Effector CD4-positive, alpha-beta T cell (primary cell): ENCODE measurements around the gene RRP1.
A peak's percentile ranks its signal among the peaks of the same experiment; 100 is the strongest.

Source experiments
- DNase-seq: peaks from one replicate; pipeline ENCODE4 v3.0.0-alpha.2; 2020

Gene RRP1

DNA sequence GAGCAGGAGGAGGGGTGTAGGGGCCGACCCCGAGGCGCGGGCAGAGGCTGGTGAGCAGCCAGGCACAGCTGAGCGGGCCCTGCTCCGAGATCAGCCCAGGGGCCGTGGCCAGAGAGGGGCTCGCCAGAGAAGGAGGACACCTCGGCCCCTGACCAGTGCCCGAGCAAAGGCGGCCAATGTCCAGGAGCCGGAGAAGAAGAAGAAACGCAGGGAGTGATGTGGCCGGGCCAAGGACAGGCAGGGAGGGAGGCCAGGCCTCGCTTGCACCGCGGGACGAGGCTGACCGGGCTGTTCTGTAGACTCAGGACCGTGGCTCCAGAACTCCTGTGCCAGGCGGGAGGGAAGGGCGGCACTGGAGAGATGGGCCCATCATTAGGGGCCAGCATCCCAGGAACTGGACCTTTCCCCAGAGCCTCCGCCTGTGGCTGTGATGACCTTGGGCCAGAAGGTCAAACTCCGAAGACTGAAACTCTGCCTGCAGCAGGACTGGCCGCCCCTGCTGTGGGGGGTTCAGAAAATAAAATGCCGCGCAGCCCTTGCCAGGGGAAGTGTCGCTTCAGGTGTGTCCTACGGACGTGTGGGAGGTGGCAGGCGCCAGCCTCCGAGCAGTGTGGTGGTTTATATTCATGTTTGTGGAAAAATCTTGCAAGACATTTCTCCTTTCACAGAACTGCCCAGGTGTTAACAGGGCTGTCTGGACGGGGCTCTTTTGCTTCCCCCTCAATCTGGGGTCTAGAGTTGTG lies 14.4 kb downstream of the RRP1 start:
- DNase-seq = no peak

DNA sequence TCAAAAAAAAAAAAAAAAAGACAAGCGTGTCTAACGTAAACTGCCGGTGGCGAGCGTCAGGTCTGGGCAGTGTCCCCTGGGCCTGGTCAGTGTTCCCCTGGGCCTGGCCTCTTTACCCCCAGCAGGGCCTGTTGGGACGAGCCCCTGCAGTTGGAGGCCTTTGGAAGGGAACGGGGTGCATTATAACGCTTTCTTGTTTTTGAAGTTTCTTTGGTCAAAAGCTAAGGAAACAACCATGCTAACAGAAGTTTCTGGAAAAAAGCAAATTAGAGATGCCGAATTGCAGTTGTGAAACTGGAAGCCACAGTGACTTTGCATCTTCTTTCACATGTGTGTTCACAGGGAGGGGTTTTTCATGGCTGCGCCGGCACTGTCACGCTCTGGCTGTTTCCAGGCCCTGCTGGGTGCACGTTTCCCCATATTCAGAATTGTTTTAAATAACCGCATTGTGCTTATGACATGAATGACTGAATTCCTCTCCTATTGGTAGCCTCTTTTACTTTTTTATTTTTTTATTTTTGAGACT lies 16.0 kb downstream of the RRP1 start:
- DNase-seq = no peak

DNA sequence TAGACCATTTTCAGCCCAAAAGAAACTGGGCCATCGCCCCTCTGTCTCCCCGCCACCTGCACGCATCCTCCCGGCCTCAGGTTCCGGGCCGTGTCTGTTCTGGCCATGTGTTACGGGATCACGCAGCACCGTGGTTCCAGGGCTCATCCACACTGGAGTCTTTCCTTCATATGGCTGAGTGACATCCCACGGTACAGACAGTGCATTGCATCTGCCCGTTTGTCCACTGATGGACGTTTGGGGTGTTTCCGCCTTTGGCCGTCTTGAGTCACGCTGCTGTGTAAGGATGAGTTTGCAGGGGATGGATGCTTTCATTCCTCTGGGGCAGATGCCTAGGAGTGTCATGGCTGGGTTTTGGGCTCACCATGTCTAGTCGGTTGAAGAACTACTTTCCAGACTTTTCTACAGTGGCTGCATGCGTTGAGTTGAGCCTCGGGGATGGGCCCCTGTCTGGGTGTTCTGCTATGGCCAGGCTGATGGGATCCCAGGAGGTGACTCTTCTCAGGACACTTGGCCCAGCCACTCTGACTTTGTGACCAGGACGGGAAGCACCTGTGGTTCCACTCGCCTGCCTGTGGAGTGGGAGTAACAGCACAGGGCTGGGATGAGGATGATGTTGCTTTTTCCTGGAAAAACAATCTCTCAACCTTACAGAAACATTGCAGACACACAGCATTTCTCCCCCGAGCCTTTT lies 16.8 kb downstream of the RRP1 start:
- no peak for DNase-seq

DNA sequence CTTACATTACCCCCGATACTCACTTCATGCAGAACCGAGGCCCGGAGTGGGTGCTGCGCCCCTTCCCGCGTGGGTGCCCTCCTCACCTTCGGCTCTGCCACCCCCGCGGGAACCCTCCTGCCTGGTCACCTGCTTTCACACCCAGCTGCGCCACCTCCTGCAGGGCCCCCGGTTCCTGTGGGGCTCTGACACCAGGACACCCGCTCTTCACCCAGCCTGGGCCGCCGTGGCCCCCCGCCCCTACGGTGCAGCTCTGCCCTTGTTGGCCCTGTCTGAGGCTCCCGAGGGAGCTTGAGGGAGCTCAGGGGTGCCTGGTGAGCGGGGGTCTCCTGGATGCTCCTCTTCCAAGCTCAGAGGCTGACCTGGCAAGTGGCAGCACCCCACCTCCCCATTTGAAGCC lies 19.0 kb downstream of the RRP1 start:
- DNase-seq = no peak

DNA sequence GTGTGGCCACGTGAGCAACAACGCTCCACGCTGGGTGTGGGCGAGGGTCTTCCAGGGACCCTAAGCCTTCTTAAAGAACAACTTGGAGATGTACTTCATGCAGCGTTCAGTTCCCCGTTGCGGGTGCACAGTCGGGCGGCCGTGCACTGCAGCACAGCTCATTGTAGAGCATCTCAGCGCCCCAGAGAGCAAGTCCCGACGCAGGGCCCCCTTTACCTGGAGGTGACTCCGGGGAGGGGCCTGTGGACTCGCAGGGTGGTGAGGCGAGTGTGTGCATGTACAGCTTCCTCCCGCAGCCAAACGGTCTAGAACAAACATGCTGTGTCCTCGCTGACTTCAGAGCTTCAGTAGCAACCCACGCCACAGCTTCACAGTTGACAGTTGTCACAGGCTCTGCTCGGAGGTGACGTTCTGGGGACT lies 19.5 kb downstream of the RRP1 start:
- DNase-seq = no peak

DNA sequence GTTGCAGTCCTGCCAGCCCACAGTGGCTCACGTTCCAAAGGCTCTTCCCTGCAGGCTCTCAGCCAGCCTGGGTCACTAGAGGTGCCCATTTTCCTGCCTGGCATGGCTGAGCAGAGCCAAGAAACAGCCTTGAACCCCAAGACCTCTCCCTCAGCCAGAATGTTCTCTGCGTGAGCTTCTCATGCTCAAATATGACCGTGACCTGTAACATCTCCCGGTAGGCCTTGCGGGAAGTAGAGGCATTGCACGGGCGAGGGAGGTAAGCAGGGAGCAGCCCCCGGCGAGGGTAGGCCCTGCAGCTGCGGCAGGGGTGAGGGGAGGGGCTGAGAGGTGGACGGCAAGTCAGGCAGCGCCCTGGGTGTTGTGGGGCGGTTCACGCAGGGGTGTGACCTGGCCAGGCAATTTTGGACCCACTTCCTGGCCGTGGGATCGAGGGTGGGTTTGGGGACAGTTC lies 20.0 kb downstream of the RRP1 start:
- no peak for DNase-seq

DNA sequence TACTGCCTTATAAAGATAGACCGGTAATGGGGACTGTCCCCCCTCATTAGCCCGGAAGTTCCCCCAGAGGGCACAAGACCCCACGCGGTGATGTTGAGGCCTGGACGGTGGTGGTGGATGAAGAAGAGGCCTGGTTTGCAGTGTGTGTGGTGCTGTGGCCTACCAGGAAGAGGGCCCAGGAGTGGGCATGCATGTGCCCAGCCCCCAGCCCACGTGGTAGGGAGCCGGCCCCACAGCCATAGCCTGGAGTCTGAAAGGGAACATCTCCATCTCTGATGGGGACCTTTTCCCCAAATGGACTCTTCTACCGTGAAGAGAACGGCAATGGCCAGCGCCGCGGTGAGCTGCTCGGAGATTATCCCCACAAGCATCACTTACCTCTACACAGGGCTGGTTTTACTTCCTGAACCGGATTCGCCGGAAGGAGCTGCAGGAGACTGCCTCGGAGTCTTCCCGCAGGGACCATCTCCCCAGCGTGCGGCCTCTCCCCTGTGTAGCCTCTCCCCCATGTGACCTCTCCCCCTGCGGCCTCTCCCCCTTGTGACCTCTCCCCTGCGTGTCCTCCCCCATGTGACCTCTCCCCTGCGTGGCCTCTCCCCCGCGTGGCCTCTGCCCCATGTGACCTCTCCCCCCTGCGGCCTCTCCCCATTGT lies 20.6 kb downstream of the RRP1 start:
- DNase-seq = no peak

DNA sequence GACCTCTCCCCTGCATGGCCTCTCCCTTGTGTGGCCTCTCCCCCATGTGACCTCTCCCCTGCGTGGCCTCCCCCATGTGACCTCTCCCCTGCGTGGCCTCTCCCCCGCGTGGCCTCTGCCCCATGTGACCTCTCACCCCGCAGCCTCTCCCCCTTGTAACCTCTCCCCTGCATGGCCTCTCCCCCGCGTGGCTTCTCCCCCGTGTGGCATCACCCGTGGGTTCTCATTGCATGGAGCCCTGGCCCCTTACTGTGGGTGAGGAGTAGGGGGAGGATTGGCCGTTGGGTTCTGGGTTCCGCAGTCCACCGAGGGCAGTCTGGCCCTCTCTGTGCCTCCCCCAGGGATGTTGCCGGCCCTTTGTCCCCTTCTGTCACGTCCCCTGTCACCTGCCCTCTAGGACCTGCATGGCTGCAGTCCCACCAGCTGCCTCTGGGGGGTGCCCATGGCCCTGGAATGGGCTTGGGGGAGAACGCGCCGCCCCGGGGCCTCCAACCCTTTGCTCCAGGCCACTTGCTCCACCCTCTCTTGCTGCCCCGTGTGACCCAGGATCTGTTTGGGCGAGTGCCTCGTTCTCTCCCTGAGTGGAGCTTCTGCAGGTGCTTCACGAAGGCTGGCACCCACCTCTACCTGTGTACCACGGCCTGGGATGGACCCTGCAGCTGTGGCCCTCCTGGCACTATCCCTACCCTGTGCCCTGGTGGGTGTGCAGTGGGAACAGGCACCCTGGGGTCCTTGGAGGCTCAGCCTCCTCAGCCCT lies 21.3 kb downstream of the RRP1 start:
- DNase-seq = peak; percentile 87

DNA sequence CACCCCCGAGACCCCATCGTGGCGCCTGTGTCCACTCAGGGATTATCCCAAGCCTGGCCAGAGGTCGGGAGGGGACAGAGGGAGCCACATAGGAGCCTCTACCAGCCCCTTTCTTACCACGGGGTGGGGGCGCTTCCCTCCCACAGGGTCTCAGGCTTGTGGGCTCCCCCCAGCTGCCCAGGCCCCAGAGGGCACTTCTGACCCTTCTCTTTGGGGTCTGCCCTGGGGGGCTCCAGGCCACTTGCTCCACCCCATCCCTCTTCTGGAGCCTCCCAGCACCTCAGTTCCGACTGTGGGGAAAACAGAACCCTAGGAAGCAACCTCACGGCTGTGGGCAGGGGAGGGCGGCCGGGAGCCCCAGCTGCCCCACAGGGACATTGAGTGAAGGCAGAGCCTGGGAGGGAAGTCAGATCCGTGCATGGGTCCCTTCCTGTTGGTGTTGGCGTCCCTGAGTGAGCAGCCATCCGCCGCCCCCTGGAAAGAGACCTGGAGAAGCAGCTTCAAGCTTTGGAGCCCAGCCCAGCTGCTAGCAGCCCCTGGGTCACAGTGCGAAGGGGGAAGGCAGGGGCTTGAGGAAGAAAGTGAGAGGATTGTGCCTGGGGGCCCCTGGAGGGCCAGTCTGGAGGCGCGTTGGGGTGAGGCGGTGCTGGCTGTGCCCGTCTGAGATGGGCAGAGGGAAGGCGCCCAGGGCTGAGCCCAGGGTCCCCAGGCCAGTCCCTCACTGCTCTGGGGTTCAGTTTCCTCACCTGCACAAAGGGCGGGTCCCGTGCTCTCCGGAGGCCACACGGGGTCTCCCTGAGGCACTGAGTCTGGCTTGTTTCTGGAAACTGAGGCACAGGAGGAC lies 22.1 kb downstream of the RRP1 start:
- no peak for DNase-seq

DNA sequence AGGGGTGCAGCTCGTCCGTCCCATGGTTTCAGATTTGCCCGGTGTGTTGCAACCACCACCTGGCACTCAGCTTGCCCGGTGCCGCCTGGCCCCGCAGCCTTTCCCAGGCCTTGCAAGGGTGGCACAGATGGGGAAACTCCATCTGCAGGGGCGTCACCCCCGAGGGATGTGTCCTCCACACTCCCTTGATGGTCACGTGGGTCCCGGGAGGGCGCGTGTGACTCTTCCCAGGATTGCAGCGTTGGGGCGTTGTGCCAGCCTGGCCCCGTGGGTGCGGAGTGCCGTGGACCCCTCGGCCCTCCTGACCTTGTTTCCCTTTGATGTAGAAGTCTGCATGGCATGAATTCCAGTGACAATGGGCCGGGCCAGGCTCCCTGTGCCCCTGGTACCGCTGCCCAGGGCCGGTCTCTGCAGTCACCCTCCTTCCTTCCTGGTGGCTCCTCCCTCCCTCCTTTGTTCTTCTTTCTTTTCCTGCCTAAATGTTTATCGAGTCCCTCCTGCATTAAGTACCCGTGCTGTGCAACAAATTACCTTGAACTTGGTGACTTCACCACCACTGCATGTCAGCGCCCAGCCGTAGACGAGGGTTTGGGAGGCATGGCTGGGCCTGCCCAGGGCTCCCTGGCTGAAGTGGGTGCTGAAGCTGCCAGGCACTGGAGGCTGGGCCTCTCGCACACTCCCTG lies 22.9 kb downstream of the RRP1 start:
- DNase-seq = no peak

DNA sequence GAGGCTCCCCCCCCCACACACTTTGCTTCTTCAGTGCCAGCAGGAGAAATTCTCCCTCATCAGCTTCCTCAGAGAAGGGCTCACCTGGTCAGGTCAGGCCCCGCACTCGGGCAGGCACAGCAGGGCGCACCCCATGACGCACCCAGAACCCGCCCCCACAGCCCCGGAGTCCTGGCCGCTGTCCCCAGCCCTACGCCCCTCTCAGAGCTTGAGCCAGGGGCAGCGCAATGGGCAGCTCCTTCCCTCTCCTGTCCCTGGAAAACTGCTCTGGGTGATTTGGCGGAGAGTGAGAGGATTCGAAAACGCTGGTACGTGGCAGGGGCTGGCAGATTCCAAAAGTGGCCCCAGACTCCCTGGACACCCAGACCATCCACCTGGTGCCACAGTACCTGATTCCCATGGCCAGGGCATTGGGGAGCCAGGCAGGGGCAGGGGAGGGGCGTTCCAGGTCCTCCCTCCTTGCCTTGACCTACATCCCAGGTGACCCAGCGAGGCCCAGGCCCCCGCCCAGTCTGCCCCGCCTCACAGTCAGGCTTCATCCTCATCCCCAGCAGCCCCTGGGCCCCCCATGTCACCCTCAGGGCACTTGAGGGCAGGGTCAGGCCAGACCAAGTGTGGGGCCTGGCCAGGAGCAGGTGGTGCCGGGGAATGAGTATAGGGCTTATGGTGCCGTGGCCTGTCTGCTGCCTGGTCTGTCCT lies 23.7 kb downstream of the RRP1 start:
- no peak for DNase-seq

DNA sequence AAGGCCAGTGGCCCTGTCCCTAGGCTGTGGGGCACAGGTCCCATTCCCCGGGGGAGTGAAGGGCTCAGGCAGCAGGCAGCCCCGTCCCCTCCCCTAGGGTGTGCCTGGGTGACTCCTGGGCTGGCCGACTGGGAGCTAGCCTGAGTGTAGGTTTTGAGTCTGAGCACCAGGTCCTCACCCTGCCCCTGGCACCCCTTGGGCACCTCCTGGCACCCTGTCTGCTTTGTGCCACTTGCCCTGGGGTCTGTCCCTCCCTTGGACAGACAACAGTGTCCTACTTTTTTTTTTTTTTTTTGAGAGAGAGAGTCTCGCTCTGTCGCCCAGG lies 24.2 kb downstream of the RRP1 start:
- DNase-seq = no peak

DNA sequence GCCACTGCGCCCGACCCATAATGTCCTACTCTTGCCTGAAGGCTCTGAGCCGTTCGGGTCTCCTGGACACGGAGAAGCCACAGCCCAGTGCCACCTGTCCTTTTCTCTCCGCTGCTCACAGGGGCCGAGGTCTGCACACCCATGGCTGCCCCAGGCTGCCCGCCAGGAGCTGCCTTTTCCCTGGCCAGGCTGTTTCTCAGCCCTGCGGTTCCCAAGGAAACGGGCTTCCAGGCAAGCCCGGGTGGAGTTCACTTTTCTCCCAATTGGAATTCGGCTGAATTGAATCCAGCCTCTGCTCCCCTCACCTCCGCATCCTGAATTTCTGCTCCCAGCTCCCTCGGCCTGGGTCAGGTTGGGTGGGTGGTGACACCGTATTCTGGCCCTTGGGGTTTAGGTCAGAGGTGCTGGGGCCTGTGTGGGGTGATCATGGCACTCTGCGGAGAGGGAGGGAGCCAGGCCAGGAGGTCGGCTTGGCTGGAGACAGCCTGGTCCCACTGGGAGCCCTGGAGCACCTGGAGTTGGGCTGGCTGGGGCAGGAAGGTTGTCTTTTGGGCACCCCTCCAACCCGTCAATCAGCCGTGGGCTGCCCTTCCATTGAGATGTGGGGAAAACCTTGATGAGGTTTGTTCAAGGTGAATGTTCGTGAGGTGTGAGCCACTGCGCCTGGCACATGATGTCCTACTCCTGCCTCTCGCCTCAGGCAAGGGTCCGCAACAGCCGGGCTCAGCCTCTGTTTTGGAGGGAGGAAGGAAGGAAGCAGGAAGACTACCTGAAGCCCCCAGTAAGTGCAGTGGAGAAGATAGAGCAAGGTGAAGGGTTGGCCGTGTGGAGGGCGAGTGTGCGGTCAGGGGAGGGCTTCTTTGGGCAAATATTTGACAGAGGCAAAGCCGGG lies 25.1 kb downstream of the RRP1 start:
- DNase-seq = no peak

DNA sequence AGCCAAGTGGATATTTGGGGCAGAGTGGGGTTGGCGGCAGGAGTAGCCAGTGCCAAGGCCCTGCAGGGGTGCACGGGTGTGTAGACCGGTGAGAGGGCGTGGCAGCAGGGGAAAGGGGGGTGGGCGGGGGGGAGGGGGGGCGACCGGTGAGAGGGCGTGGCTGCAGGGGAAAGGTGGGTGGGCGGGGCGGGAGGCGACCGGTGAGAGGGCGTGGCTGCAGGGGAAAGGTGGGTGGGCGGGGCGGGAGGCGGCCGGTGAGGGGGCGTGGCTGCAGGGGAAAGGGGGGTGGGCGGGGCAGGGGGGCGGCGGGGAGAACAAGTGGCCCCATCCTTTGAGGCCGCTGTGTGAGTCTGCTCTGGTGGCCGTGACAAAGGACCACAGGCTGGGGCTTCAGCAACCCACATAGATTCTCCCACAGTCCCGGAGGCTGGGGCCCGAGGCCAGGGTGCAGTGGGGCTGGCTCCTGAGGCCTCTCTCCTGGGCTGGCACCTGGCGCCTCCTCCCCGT lies 25.8 kb downstream of the RRP1 start:
- no peak for DNase-seq

DNA sequence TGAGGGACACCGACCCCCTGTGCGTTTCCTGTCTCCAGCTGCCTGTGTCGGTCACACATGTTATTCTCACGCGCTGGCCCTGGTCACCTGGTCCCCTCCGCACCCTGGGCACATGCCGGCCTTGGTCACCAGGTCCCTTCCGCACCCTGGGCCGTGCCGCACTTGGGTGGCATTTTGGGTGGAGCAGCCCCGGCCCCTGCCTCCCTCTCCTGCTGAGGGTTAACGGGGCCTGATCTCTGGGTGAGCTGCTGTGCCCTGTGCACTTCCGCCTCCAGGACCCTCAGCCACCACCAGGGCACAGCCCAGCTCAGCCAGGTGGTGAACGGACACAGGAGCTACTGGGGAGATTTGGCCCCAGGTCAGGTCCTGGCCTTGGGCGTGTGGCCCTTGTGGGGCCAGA lies 26.6 kb downstream of the RRP1 start:
- no peak for DNase-seq

DNA sequence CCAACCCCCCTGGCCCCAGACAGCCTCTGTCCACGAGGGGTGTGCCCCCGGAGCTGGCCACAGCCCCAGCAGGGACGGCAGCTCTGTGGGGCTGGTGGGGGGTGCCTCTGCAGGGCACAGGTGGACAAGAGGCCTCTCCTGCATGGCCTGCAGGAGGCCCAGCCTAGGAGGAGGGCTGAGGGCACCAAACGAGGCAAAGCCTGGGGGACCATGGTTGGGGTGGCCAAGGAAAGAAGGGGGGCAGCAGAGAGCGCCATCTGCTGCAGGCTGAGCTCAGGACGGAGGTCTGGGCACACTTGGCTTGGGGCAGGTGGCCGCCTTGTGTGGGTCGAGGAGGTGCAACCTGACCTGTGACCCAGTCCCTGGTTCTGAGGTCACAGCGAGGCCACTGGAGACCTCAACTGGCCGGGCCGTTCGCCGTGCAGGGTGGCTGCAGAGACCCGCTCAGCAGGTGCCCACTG lies 27.3 kb downstream of the RRP1 start:
- no peak for DNase-seq

DNA sequence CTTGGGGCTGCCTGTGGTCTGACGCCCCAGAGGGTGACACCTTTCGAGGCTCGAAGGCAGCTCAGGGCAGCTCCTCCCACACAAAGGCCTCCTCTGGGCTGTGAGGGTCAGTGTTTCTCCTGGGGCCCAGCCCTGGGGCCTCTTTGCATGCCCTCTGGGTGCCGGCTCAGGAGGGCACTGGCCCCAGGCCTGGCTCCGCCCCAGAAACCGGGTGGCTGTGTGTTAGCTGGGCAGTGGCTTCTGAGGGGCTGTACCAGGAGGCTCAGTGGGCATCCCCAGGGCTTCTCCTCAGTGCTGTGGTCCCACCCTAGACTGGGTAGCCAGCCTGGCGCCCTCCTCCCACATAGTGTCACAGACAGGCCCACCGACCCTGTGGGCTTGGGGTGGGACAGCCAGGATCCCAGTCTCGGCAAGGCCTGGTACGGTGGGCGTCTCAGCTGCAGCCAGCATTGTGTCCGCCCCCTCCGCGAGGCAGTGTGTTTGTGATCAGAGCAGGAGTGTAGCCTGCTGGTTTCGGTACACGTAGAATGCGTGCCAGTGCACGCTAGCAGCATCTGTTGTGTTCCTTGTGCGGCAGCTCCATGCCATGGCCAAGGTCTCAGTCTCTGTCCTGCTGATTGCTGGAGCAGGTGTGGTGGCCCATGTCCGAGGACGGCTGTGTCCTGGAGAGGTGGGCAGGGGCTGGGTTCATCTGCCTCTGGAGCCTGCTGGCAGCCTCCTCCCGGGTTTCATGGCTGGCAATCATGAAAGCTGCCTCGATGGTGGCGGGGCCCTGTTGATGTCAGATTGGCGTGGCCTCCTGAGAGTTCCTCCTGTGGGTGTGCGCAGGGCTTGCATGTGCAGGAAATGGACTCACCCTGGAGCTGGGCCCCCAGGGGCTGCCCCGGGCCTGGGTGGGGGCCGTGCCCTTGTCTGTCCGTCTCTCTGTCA lies 28.0 kb downstream of the RRP1 start:
- no peak for DNase-seq

DNA sequence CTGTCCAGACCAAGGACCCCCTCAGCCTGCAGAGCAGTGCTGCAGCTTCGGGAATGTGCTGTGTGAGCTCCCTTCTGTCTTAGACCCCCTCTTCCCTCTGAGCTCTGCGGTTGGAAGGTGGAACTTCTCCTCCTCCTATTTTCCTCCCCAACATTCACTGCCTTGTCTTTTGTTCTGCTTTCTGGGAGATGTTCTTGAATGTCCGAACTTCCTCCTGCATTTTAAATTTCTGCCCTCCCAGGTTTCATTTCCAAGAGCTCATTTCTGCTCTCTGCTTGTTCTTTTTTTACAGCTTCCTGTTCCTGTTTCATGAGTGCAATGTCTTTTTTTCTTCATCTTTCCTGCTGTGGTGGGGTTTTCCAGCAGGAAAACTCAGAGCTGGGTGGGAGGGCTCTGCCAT lies 29.3 kb downstream of the RRP1 start:
- DNase-seq = no peak
